Measurements from ENCODE around the gene LZTR1. TPM values are rescaled to one million over a fixed set of nuclear protein-coding genes. Genes with fewer than 3 reads are reported as not detected.

The LZTR1 gene
- total RNA-seq, 1 donor from 2014 or later: 59.2 TPM

Other genes starting within 250 kb of the LZTR1 start
- gene SERPIND1, start 208.2 kb upstream of the LZTR1 start, total RNA-seq: 1.4 and 1.8 TPM in 2 replicates
- gene PI4KA, start 123.5 kb upstream of the LZTR1 start, total RNA-seq: 37.6 and 62.8 TPM in 2 replicates
- gene SNAP29, start 123.3 kb upstream of the LZTR1 start, total RNA-seq: 18.2 and 30.9 TPM in 2 replicates
- gene CRKL, start 64.9 kb upstream of the LZTR1 start, total RNA-seq: 37.8 and 51.5 TPM in 2 replicates
- 0.18 TPM in 1 of 2 replicates, not detected in the other for gene AIFM3, start 15.0 kb upstream of the LZTR1 start, total RNA-seq
- 15.6 and 19.7 TPM in 2 replicates for gene THAP7, start 19.8 kb downstream of the LZTR1 start, total RNA-seq
- 0.18 TPM in 1 of 2 replicates, not detected in the other for gene P2RX6, start 32.9 kb downstream of the LZTR1 start, total RNA-seq
- gene SLC7A4, start 50.3 kb downstream of the LZTR1 start, total RNA-seq: not detected in 2 replicates
- not detected in 2 replicates for gene LRRC74B, start 63.6 kb downstream of the LZTR1 start, total RNA-seq

Data from glomerular endothelial cell (primary cell).